Endothelial cell of umbilical vein (primary cell): ENCODE measurements around the gene NRXN3. TPM values are rescaled to one million over a fixed set of nuclear protein-coding genes. Genes with fewer than 3 reads are reported as not detected.

ENCODE experiments used
- BruUV-seq: library from RNA; stranded (reverse); fragments of 400-500 nt; replicated peaks from 2 replicates; lab custom pipeline; 2021; lab: Mats Ljungman, UMichigan
- CTCF ChIA-PET: fragments of 300-600, 350-600 bp; sonication (Branson Sonifier 250); formaldehyde crosslinking; loops from one replicate; lab custom pipeline; 2021; ENCODE audit warnings: antibody characterized with exemption, inconsistent platforms; lab: Charles Lee
- POLR2A ChIA-PET: fragments of 300-600, 350-600 bp; sonication (Branson Sonifier 250); formaldehyde crosslinking; loops from one replicate; lab custom pipeline; 2021; ENCODE audit warnings: antibody characterized with exemption, inconsistent platforms; lab: Charles Lee
- DNase-seq: peaks from one replicate; pipeline ENCODE4 v3.0.0-alpha.2; 2011; ENCODE audit warnings: low read depth, low spot score
- FAIRE-seq: peaks from 2 replicates; lab custom pipeline; 2011; peaks lifted over from hg19 to GRCh38; lab: Jason Lieb, UNC
- H2AFZ ChIP-seq: 2 replicates; pipeline ENCODE4 v1.6.0; 2012; ENCODE audit warnings: low read depth, low read length, control low read depth, inconsistent platforms
- H3K27ac ChIP-seq: 2 replicates; pipeline ENCODE4 v1.5.1; 2011; ENCODE audit warnings: low read depth, mild to moderate bottlenecking, control low read depth, low read length, moderate library complexity; ENCODE audit not compliant: insufficient read depth
- H3K27me3 ChIP-seq, 2 experiments: 2 replicates each; pipeline versions ENCODE4 v1.6.0 to v1.6.1; 2011; ENCODE audit warnings: low read length in 2 of 2, mixed read lengths in 1 of 2; ENCODE audit not compliant: control insufficient read depth in 2 of 2, insufficient read depth in 2 of 2
- H3K36me3 ChIP-seq, 2 experiments: 2 replicates in 1 of 2; 3 replicates in 1 of 2; pipeline ENCODE4 v1.5.1; 2011; ENCODE audit warnings: low read length in 2 of 2, mild to moderate bottlenecking in 1 of 2, moderate library complexity in 1 of 2; ENCODE audit not compliant: control insufficient read depth in 2 of 2, insufficient read depth in 2 of 2; ENCODE audit errors: extremely low read depth in 1 of 2
- H3K4me1 ChIP-seq: 3 replicates; pipeline ENCODE4 v1.5.1; 2011; ENCODE audit warnings: mild to moderate bottlenecking, low read length; ENCODE audit not compliant: control insufficient read depth, insufficient read depth; ENCODE audit errors: extremely low read depth
- H3K4me2 ChIP-seq: 2 replicates; pipeline ENCODE4 v1.6.1; 2011; ENCODE audit warnings: low read length, control low read depth, mixed read lengths; ENCODE audit not compliant: insufficient read depth
- H3K4me3 ChIP-seq, 3 experiments: fragments of 200-600 bp in 1 of 3; sonication (generic), shearing (Covaris generic) in 1 of 3; replicated peaks in 1 of 3; 2 replicates each; pipeline ENCODE4 v1.5.1; 2011 to 2016; ENCODE audit warnings: control low read depth in 3 of 3, low read length in 3 of 3, mild to moderate bottlenecking in 2 of 3, inconsistent platforms in 1 of 3, low read depth in 1 of 3, moderate library complexity in 1 of 3; ENCODE audit not compliant: insufficient read depth in 1 of 3
- H3K79me2 ChIP-seq: 2 replicates; pipeline ENCODE4 v1.6.0; 2012; ENCODE audit warnings: low read length, inconsistent platforms; ENCODE audit not compliant: control insufficient read depth, insufficient read depth
- H3K9ac ChIP-seq: replicated peaks from 2 replicates; pipeline ENCODE3; 2011; ENCODE audit warnings: low read length, control low read depth; ENCODE audit not compliant: insufficient read depth; ENCODE audit errors: extremely low read depth
- H3K9me1 ChIP-seq: replicated peaks from 3 replicates; pipeline ENCODE4 v1.6.0; 2011; ENCODE audit warnings: mild to moderate bottlenecking, low read length; ENCODE audit not compliant: control insufficient read depth, insufficient read depth; ENCODE audit errors: extremely low read depth
- H3K9me3 ChIP-seq: replicated peaks from 2 replicates; pipeline ENCODE4 v1.5.1; 2012; ENCODE audit warnings: low read length, inconsistent platforms; ENCODE audit not compliant: control insufficient read depth, insufficient read depth
- H4K20me1 ChIP-seq: replicated peaks from 2 replicates; pipeline ENCODE3; 2011; ENCODE audit warnings: mild to moderate bottlenecking, low read length; ENCODE audit not compliant: control insufficient read depth, insufficient read depth; ENCODE audit errors: extremely low read depth
- EZH2 ChIP-seq: IDR thresholded peaks from 2 replicates; pipeline ENCODE4 v1.6.1; 2012; ENCODE audit warnings: borderline replicate concordance, low read depth, mild to moderate bottlenecking, moderate library complexity, low read length, inconsistent platforms; ENCODE audit not compliant: severe bottlenecking
- FOS ChIP-seq: IDR thresholded peaks from 2 replicates; pipeline ENCODE4 v1.6.1; 2011; ENCODE audit warnings: mild to moderate bottlenecking, low read length, moderate library complexity, borderline replicate concordance; ENCODE audit not compliant: insufficient read depth
- GATA2 ChIP-seq: IDR thresholded peaks from 2 replicates; pipeline ENCODE4 v1.7.0; 2011; ENCODE audit warnings: low read depth, mild to moderate bottlenecking, moderate library complexity, mixed read lengths, low read length; ENCODE audit not compliant: insufficient read length, insufficient read depth
- JUN ChIP-seq: IDR thresholded peaks from 2 replicates; pipeline ENCODE4 v1.6.1; 2011; ENCODE audit warnings: borderline replicate concordance, low read depth; ENCODE audit not compliant: insufficient read length, insufficient read depth
- MYC ChIP-seq: IDR thresholded peaks from one replicate; pipeline ENCODE4 v1.6.1; 2011; ENCODE audit warnings: mild to moderate bottlenecking, low read depth, low read length
- POLR2A ChIP-seq: IDR thresholded peaks from 2 replicates; pipeline ENCODE4 v1.6.1; 2012; ENCODE audit warnings: low read depth, mild to moderate bottlenecking, control low read depth, low read length
- POLR2AphosphoS5 ChIP-seq: IDR thresholded peaks from 2 replicates; pipeline ENCODE4 v1.6.1; 2012; ENCODE audit warnings: low read depth, mild to moderate bottlenecking, control low read depth, low read length, moderate library complexity; ENCODE audit not compliant: insufficient read depth
- dilution Hi-C: fragments of 300-500 bp; cut with MboI; formaldehyde crosslinking; loops from one replicate; pipeline ENCODE4 v1.15.0; 2019; ENCODE audit warnings: low sequenced_read_pairs; ENCODE audit not compliant: extremely low pct_ligation_motif_present
- intact Hi-C: fragments of 100-400 bp; cut with micrococcal nuclease; formaldehyde crosslinking; loops from one replicate; pipeline ENCODE4 v1.10.0; 2022
- polyA plus RNA-seq, 4 experiments: library from polyadenylated mRNA; depleted of rRNA in 3 of 4; stranded (reverse) in 3 of 4; unstranded in 1 of 4; fragments of >200 nt; gene quantifications; 2 replicates each; pipeline versions ENCODE4 v1.2.1 to v1.2.3, GENCODE V29; 2011 to 2012; ENCODE audit warnings: missing spikeins in 1 of 4
- total RNA-seq: library from RNA; stranded (reverse); gene quantifications from 2 replicates; pipeline ENCODE4 v1.2.3, GENCODE V29; 2021
- TF ChIP-seq, protein P1 (sequence below): IDR thresholded peaks from 2 replicates; pipeline ENCODE4 v1.6.1; 2011; ENCODE audit not compliant: insufficient read depth, insufficient read length

The NRXN3 gene
- total and polyA plus RNA-seq, 2 donors (not counting 3 experiments of a cell fraction or from before 2014, with no cell fraction given), result 0.72 to 4.2 TPM

- Histone ChIP-seq H3K9me1 (no peaks in the 10 kb centered on the region), H3K4me3 (no peak overlapping the region), H2AFZ (no peak overlapping the region), H3K9ac (no peak overlapping the region), H3K4me1 (no peaks in the 10 kb centered on the region), H3K27me3 (no peaks in the 10 kb centered on the region), H3K4me2 (no peak overlapping the region), H3K27ac (no peak overlapping the region), H3K36me3 (no peaks in the 10 kb centered on the region), H3K79me2 (no peaks in the 10 kb centered on the region), H3K9me3 (peaks cover 1% of the 10 kb centered on the region), H4K20me1 (no peaks in the 10 kb centered on the region)
- CTCF ChIA-PET, result no interaction called here
- POLR2A ChIA-PET, result no interaction called here
- no TSS peak for BruUV-seq
- TF ChIP-seq MYC, result no peak
- no peak for TF ChIP-seq GATA2
- TF ChIP-seq, protein P1, sequence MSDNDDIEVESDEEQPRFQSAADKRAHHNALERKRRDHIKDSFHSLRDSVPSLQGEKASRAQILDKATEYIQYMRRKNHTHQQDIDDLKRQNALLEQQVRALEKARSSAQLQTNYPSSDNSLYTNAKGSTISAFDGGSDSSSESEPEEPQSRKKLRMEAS, result no peak
- no peak for TF ChIP-seq JUN
- TF ChIP-seq POLR2AphosphoS5, result no peak
- TF ChIP-seq EZH2, result no peak
- no peak for TF ChIP-seq FOS
- no peak for TF ChIP-seq POLR2A
- FAIRE-seq (no peak), DNase-seq (no peak)
- dilution Hi-C loops (no loop called here), intact Hi-C loops (no loop called here)
These were observed 149.9 kb downstream of the NRXN3 start for GRCh38 chr14:78319887-78320635.
